ENCODE data around the gene OTOS. TPM values are rescaled to one million over a fixed set of nuclear protein-coding genes. Genes with fewer than 3 reads are reported as not detected.

Gene OTOS
- total and polyA plus RNA-seq, 2 experiments from 2014 or later: not detected

GRCh38 chr2:240136671-240137292 lies 3.7 kb downstream of the OTOS start:
- Histone ChIP-seq H3K4me2 (ENCODE audit: unreplicated experiment) (peak overlapping the region; percentile 86), H3K9ac (peak overlapping the region; percentile 95), H3K4me1 (ENCODE audit: insufficient read depth) (peaks cover 12% of the 10 kb centered on the region; the same call in 1 of the 2 replicates), H3K27ac (0 out of 2 replicates have a peak overlapping the region, but pooled peaks have one; percentile 2), H4K20me1 (ENCODE audit: insufficient read depth) (no peaks in the 10 kb centered on the region), H3K4me3 (peak overlapping the region; percentile 72), H2AFZ (peak overlapping the region; percentile 94), H3K36me3 (ENCODE audit: low read depth) (no peaks in the 10 kb centered on the region; the same call in 1 of the 2 replicates), H3K27me3 (replicated peaks; ENCODE audit: insufficient read depth) (no peaks in the 10 kb centered on the region), H3K79me2 (ENCODE audit: insufficient read depth) (peaks cover 33% of the 10 kb centered on the region), H3K9me2 (ENCODE audit: insufficient read depth) (no peaks in the 10 kb centered on the region), H3K9me3 (ENCODE audit: low read depth) (no peaks in the 10 kb centered on the region), H3F3A (ENCODE audit: insufficient read depth) (no peaks in the 10 kb centered on the region)
- 36% methylated on average over 36 of the region's 36 CpGs for WGBS, 2 experiments (ENCODE audit: low coverage in 1 of 2, low lambda C conversion rate in 2 of 2, missing lambda C conversion rate in 2 of 2)
- TF ChIP-seq EZH2 (IDR thresholded peaks at IDR 0.05; ENCODE audit: insufficient read depth, poor library complexity, severe bottlenecking): no peak
- no peak for TF ChIP-seq EZH2phosphoT487 (IDR thresholded peaks at IDR 0.05; ENCODE audit: insufficient read depth, low read depth)
- in situ Hi-C loops (cut with MboI): no loop called here
- no peak for DNase-seq

GRCh38 chr2:240136013-240136670 lies 4.3 kb downstream of the OTOS start, which contains the start of gene COPS9:
COPS9 (minus strand) TSS chr2:240136305; CDS start chr2:240136284, 21 bp downstream.
- in situ Hi-C loops (cut with MboI): no loop called here
- H3K27ac ChIP-seq: peak within 1 kb of the TSS; percentile 2

GRCh38 chr2:240135706-240136012 lies 4.8 kb downstream of the OTOS start:
- Histone ChIP-seq H4K20me1 (ENCODE audit: insufficient read depth) (no peaks in the 10 kb centered on the region), H3K4me3 (peak overlapping the region; percentile 72), H3K9me2 (ENCODE audit: insufficient read depth) (no peaks in the 10 kb centered on the region), H3K36me3 (ENCODE audit: low read depth) (no peaks in the 10 kb centered on the region; the same call in 1 of the 2 replicates), H3K79me2 (ENCODE audit: insufficient read depth) (peaks cover 33% of the 10 kb centered on the region), H3K27me3 (replicated peaks; ENCODE audit: insufficient read depth) (no peaks in the 10 kb centered on the region), H3K4me2 (ENCODE audit: unreplicated experiment) (peak overlapping the region; percentile 86), H3K27ac (peak overlapping the region; percentile 2), H2AFZ (peak overlapping the region; percentile 94), H3K4me1 (ENCODE audit: insufficient read depth) (peaks cover 12% of the 10 kb centered on the region; the same call in 1 of the 2 replicates), H3K9me3 (ENCODE audit: low read depth) (no peaks in the 10 kb centered on the region), H3K9ac (peak overlapping the region; percentile 95), H3F3A (ENCODE audit: insufficient read depth) (no peaks in the 10 kb centered on the region)
- no peak for DNase-seq
- TF ChIP-seq EZH2 (IDR thresholded peaks at IDR 0.05; ENCODE audit: insufficient read depth, poor library complexity, severe bottlenecking) (no peak), EZH2phosphoT487 (IDR thresholded peaks at IDR 0.05; ENCODE audit: insufficient read depth, low read depth) (no peak)
- in situ Hi-C loops (cut with MboI): no loop called here
- 0 to 1% methylated on average over 12 to 17 of the region's 17 CpGs for WGBS, 2 experiments (ENCODE audit: low coverage in 1 of 2, low lambda C conversion rate in 2 of 2, missing lambda C conversion rate in 2 of 2)

More at GRCh38 chr2:240136013-240136670, 4.3 kb downstream of the OTOS start, which contains the start of gene COPS9:
- TF ChIP-seq EZH2phosphoT487 (IDR thresholded peaks at IDR 0.05; ENCODE audit: insufficient read depth, low read depth) (no peak), EZH2 (IDR thresholded peaks at IDR 0.05; ENCODE audit: insufficient read depth, poor library complexity, severe bottlenecking) (no peak)
- Histone ChIP-seq H2AFZ (peak within 1 kb of the TSS; percentile 94), H3K27me3 (replicated peaks; ENCODE audit: insufficient read depth) (no peaks in the 10 kb centered on the region), H3K36me3 (ENCODE audit: low read depth) (no peaks in the 10 kb centered on the region; the same call in 1 of the 2 replicates), H3K9ac (peak within 1 kb of the TSS; percentile 95), H3K4me1 (ENCODE audit: insufficient read depth) (peaks cover 12% of the 10 kb centered on the region; the same call in 1 of the 2 replicates), H3K4me2 (ENCODE audit: unreplicated experiment) (peak within 1 kb of the TSS; percentile 86), H3F3A (ENCODE audit: insufficient read depth) (no peaks in the 10 kb centered on the region), H3K9me3 (ENCODE audit: low read depth) (no peaks in the 10 kb centered on the region), H4K20me1 (ENCODE audit: insufficient read depth) (no peaks in the 10 kb centered on the region), H3K9me2 (ENCODE audit: insufficient read depth) (no peaks in the 10 kb centered on the region), H3K79me2 (ENCODE audit: insufficient read depth) (peaks cover 33% of the 10 kb centered on the region), H3K4me3 (peak within 1 kb of the TSS; percentile 72)
- peak; percentile 95 for DNase-seq
- WGBS, 2 experiments (ENCODE audit: low coverage in 1 of 2, low lambda C conversion rate in 2 of 2, missing lambda C conversion rate in 2 of 2): 0 to 2% methylated on average over 38 to 52 of the region's 79 CpGs

GRCh38 chr2:240134956-240135520 lies 5.4 kb downstream of the OTOS start:
- no peaks in the 10 kb centered on the region for H4K20me1 ChIP-seq (ENCODE audit: insufficient read depth)
- WGBS, 2 experiments (ENCODE audit: low coverage in 1 of 2, low lambda C conversion rate in 2 of 2, missing lambda C conversion rate in 2 of 2): 63 to 65% methylated on average over 14 to 15 of the region's 15 CpGs
- no peak for DNase-seq
- H3K9me2 ChIP-seq (ENCODE audit: insufficient read depth): no peaks in the 10 kb centered on the region
- no peaks in the 10 kb centered on the region for H3F3A ChIP-seq (ENCODE audit: insufficient read depth)
- peak overlapping the region; percentile 94 for H2AFZ ChIP-seq
- peak overlapping the region; percentile 72 for H3K4me3 ChIP-seq
- H3K79me2 ChIP-seq (ENCODE audit: insufficient read depth): peaks cover 33% of the 10 kb centered on the region
- H3K9me3 ChIP-seq (ENCODE audit: low read depth): no peaks in the 10 kb centered on the region
- in situ Hi-C loops (cut with MboI): no loop called here
- peaks cover 12% of the 10 kb centered on the region; the same call in 1 of the 2 replicates for H3K4me1 ChIP-seq (ENCODE audit: insufficient read depth)
- H3K9ac ChIP-seq: peak overlapping the region; percentile 95
- peak overlapping the region; percentile 2; the same call in 1 of the 2 replicates for H3K27ac ChIP-seq
- no peaks in the 10 kb centered on the region for H3K27me3 ChIP-seq (replicated peaks; ENCODE audit: insufficient read depth)
- peak overlapping the region; percentile 86 for H3K4me2 ChIP-seq (ENCODE audit: unreplicated experiment)
- no peaks in the 10 kb centered on the region; the same call in 1 of the 2 replicates for H3K36me3 ChIP-seq (ENCODE audit: low read depth)
- no peak for TF ChIP-seq EZH2 (IDR thresholded peaks at IDR 0.05; ENCODE audit: insufficient read depth, poor library complexity, severe bottlenecking)
- no peak for TF ChIP-seq EZH2phosphoT487 (IDR thresholded peaks at IDR 0.05; ENCODE audit: insufficient read depth, low read depth)
